Astrocyte of the cerebellum (primary cell): ENCODE data around the gene UBE4A.

Source experiments
- DNase-seq: peaks from one replicate; pipeline ENCODE4 v3.0.0-alpha.2; 2011; ENCODE audit warnings: low read depth
- H3K4me3 ChIP-seq: 2 replicates; pipeline ENCODE4 v1.5.1; 2011; ENCODE audit warnings: mild to moderate bottlenecking, low read depth, low read length, moderate library complexity
- CTCF ChIP-seq: IDR thresholded peaks from 2 replicates; pipeline ENCODE4 v1.5.1; 2012; ENCODE audit warnings: low read length, low read depth, moderate library complexity, mild to moderate bottlenecking; ENCODE audit errors: missing control alignments
- in situ Hi-C: cut with HindIII; loops from 2 replicates; pipeline ENCODE4 v1.10.0; 2017; ENCODE audit warnings: low sequenced_read_pairs

Gene UBE4A

GRCh38 chr11:118314988-118315411, 44.4 kb upstream of the UBE4A start:
- no peak overlapping the region for H3K4me3 ChIP-seq
- TF ChIP-seq CTCF, result no peak
- no peak for DNase-seq
- in situ Hi-C loops, result no loop called here

DNA sequence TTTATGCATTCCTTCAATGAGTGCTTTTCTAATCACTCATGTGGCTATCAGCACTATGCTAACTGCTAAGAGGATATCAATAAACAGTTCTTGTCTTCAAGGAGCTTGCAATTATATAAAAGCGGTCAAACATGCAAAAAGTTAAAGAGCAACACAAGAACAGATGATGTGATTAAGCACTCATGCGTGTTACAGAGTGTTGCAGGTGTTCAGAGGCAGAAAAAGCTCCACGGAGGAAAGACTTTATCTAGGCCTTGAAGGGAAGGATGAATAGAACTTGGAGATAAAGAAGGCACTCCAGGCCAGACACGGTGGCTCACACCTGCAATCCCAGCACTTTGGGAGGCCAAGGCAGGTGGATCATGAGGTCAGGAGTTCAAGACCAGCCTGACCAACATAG, 41.3 kb upstream of the UBE4A start:
- in situ Hi-C loops, result no loop called here
- DNase-seq, result no peak
- H3K4me3 ChIP-seq, result no peak overlapping the region
- no peak for TF ChIP-seq CTCF

DNA sequence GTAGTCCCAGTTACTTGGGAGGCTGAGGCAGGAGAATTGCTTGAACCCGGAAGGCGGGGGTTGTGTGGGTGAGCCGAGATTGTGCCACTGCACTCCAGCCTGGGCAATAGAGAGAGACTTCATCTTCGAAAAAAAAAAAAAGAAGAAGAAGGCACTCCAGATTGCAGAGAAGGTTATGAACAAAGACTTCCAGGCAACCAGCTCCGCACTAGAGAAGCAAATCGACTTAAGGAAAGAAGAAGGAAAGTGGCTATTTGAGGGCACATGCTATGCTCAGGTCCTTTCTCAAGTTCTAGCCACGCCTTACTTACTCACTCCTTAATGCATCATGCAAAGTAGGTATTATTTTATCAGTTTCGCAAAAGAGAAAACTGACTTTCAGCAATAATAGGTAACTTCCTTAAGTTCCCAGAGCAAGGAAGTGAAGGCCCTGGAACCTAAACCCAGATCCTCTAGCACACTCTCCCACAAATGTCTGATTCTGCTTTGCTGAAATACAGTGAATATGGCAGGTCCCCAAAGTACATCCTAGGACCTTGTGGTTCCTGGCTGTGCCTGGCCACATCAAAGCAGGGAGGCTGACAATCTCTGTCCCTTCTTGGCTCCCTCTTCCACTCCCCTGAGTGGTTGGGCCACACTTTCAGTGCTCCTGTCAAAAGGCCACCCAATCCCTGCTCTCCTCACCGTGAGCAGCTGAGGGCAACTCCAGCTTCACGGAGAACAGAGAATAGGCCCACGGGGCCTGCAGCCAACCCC, 40.6 kb upstream of the UBE4A start:
- H3K4me3 ChIP-seq, result no peak overlapping the region
- no peak for DNase-seq
- in situ Hi-C loops, result no loop called here
- no peak for TF ChIP-seq CTCF

GRCh38 chr11:118319337-118319707, 40.1 kb upstream of the UBE4A start:
- no peak for TF ChIP-seq CTCF
- H3K4me3 ChIP-seq, result no peak overlapping the region
- in situ Hi-C loops, result no loop called here

DNA sequence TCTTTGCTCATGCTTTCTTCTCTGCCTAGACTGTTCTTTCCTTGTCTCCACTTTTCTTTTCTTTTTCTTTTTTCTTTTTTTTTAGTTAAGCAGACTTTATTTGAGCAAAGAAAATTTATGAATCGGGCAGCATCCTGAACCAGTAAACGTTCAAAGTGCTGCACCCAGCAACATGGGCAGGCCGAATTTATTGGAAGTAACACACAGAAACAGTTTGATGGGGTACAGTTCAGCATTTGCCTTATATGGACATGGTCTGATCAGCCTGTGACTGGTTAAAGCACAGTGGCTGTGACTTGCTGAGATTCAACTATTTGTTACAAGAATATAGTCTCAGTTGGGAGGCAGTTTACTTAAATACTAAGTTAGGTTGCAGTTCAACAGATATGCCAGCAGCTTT, 38.9 kb upstream of the UBE4A start:
- in situ Hi-C loops, result no loop called here

More at GRCh38 chr11:118319337-118319707, 40.1 kb upstream of the UBE4A start:
- DNase-seq, result no peak

GRCh38 chr11:118321386-118322082, 37.9 kb upstream of the UBE4A start:
- no peak overlapping the region for H3K4me3 ChIP-seq
- TF ChIP-seq CTCF, result no peak
- DNase-seq, result no peak
- in situ Hi-C loops, result no loop called here

More for the DNA sequence above, 38.9 kb upstream of the UBE4A start:
- DNase-seq, result no peak
- no peak overlapping the region for H3K4me3 ChIP-seq
- no peak for TF ChIP-seq CTCF
